Colonic mucosa (tissue), 4 donors: ENCODE data around the gene XXYLT1. TPM values are rescaled to one million over a fixed set of nuclear protein-coding genes. Genes with fewer than 3 reads are reported as not detected.

Experiments used
- DNase-seq: peaks from one replicate; pipeline ENCODE4 v3.0.0-alpha.2; 2020
- H3K27ac ChIP-seq: fragments of 200-600 bp; one replicate; pipeline ENCODE4 v1.8.0; 2021
- H3K27me3 ChIP-seq: fragments of 200-600 bp; one replicate; pipeline ENCODE4 v1.8.0; 2021
- H3K36me3 ChIP-seq: fragments of 200-600 bp; one replicate; pipeline ENCODE4 v1.8.0; 2021
- H3K4me1 ChIP-seq: fragments of 200-600 bp; one replicate; pipeline ENCODE4 v1.8.0; 2021; ENCODE audit warnings: mild to moderate bottlenecking
- H3K4me3 ChIP-seq: fragments of 200-600 bp; one replicate; pipeline ENCODE4 v1.8.0; 2021
- H3K9ac ChIP-seq, 2 donors: one replicate each; pipeline ENCODE4 v1.7.0; 2013; ENCODE audit warnings: control low read depth in 2 of 2, low read depth in 2 of 2, low read length in 2 of 2
- H3K9me3 ChIP-seq: fragments of 200-600 bp; one replicate; pipeline ENCODE4 v1.8.0; 2021
- intact Hi-C: fragments of 100-400 bp; cut with DNase I; formaldehyde crosslinking; loops from one replicate; pipeline ENCODE4 v1.14.1; 2022
- total RNA-seq, 2 donors: library from RNA; stranded (reverse); fragmentation: NEBNext Ultra II Directional in 1 of 2; extraction: Animal tissue kit (Norgen Biotek cat#: 25700) in 1 of 2; gene quantifications; one replicate each; pipeline ENCODE4 v1.2.1, GENCODE V29; 2021
- TF ChIP-seq, protein P1 (sequence below): fragments of 200-600 bp; IDR thresholded peaks from one replicate; pipeline ENCODE4 v1.8.0; 2022; ENCODE audit warnings: antibody characterized with exemption, mild to moderate bottlenecking
- donor health status: healthy.
- donor health status: DM: no; HTN: no; CAD: no.
- donor health status: DM: no; HTN: no; CAD: no.

The XXYLT1 gene
- total RNA-seq, 2 donors from 2014 or later = 8.3 to 10.9 TPM

DNA sequence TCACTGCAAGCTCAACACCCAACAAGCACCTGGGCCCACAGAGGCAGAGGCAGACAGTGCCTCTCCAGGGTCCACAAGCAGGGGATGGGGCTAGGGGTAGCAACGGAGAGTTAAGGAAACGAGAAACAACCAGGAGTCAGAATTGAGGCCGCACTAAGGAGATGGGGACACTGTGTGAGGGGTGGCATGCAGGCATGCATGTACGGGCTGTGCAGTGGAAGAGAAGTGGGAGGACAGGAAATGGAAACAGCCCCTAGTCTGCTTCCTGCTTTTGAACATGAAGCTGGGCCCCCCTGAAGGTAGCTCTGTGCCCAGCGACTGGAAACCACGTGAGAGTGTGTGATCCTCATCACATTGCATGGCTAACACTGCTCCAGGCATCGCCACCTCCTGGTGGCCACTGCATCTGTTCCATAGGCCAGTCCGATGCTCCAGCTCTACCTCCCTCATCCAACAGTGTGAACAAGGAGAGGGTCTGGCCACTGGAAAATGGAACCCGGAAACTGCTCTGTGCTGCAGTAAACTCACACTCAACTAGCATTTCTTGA, 44.0 kb downstream of the XXYLT1 start:
- intact Hi-C loops = no loop called here
- DNase-seq = peak; percentile 17
- H3K36me3 ChIP-seq = no peaks in the 10 kb centered on the region
- H3K4me1 ChIP-seq = no peaks in the 10 kb centered on the region
- TF ChIP-seq, protein P1, sequence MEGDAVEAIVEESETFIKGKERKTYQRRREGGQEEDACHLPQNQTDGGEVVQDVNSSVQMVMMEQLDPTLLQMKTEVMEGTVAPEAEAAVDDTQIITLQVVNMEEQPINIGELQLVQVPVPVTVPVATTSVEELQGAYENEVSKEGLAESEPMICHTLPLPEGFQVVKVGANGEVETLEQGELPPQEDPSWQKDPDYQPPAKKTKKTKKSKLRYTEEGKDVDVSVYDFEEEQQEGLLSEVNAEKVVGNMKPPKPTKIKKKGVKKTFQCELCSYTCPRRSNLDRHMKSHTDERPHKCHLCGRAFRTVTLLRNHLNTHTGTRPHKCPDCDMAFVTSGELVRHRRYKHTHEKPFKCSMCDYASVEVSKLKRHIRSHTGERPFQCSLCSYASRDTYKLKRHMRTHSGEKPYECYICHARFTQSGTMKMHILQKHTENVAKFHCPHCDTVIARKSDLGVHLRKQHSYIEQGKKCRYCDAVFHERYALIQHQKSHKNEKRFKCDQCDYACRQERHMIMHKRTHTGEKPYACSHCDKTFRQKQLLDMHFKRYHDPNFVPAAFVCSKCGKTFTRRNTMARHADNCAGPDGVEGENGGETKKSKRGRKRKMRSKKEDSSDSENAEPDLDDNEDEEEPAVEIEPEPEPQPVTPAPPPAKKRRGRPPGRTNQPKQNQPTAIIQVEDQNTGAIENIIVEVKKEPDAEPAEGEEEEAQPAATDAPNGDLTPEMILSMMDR = no peak
- H3K9ac ChIP-seq = no peak overlapping the region
- H3K27me3 ChIP-seq = no peaks in the 10 kb centered on the region
- no peak overlapping the region for H3K27ac ChIP-seq
- H3K9me3 ChIP-seq = no peaks in the 10 kb centered on the region
- H3K4me3 ChIP-seq = no peak overlapping the region

DNA sequence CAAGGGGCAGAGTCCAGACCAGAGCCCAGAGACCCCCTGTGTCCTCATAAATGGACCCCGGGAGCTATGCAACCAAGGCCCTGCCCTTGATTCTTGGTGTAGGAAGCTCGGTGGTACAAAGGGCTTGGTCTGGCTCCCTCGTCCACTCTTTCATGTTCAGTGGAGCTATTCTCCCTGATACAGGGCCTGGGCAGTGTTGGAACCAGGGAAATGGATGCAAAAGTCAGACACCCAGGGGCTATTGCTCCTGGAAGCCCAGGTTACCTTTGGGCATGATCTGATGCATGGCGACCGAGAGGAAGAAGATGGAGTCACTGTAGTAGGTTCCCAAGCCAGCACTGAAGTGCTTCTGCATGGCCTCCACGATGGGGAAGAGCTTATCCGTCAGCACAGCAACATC, 44.5 kb downstream of the XXYLT1 start:
- no peak for DNase-seq
- H3K9ac ChIP-seq = no peak overlapping the region
- H3K4me1 ChIP-seq = no peaks in the 10 kb centered on the region
- intact Hi-C loops = no loop called here
- H3K9me3 ChIP-seq = no peaks in the 10 kb centered on the region
- H3K27me3 ChIP-seq = no peaks in the 10 kb centered on the region
- H3K27ac ChIP-seq = no peak overlapping the region
- no peaks in the 10 kb centered on the region for H3K36me3 ChIP-seq
- no peak overlapping the region for H3K4me3 ChIP-seq
- TF ChIP-seq, protein P1 = no peak

DNA sequence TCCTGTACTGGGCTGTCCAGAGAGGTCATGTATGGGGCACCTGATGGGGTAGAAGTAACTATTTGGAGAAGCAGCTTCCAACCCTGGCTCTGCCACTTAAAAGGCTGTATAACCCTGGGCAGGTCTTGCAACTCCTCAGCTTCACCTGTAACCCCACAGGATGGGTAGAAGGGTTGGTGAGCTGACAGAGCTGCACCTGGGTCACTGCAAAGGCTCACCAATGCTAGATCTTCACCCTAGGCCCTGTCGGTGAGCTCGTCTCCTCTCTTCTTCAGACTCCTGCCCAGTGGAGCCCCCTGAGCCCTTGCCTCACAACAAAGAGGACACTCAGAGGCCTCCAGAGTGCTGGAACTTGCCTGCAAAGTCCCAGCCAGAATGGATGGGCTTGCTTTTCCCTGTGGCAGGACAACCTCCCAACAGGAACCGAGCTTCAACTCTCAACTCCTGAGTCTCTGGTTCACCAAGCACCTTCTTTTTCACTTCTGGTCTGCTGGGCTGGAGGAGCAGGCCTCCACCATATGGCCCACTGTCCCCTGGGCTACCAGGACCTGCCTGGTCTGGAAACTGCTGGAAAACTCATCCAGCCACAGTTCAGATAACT, 45.9 kb downstream of the XXYLT1 start:
- Histone ChIP-seq H3K9me3 (no peaks in the 10 kb centered on the region), H3K27me3 (no peaks in the 10 kb centered on the region), H3K4me3 (no peak overlapping the region), H3K4me1 (no peaks in the 10 kb centered on the region), H3K27ac (no peak overlapping the region), H3K9ac (no peak overlapping the region), H3K36me3 (no peaks in the 10 kb centered on the region)
- intact Hi-C loops = no loop called here
- DNase-seq = no peak
- TF ChIP-seq, protein P1 = no peak

DNA sequence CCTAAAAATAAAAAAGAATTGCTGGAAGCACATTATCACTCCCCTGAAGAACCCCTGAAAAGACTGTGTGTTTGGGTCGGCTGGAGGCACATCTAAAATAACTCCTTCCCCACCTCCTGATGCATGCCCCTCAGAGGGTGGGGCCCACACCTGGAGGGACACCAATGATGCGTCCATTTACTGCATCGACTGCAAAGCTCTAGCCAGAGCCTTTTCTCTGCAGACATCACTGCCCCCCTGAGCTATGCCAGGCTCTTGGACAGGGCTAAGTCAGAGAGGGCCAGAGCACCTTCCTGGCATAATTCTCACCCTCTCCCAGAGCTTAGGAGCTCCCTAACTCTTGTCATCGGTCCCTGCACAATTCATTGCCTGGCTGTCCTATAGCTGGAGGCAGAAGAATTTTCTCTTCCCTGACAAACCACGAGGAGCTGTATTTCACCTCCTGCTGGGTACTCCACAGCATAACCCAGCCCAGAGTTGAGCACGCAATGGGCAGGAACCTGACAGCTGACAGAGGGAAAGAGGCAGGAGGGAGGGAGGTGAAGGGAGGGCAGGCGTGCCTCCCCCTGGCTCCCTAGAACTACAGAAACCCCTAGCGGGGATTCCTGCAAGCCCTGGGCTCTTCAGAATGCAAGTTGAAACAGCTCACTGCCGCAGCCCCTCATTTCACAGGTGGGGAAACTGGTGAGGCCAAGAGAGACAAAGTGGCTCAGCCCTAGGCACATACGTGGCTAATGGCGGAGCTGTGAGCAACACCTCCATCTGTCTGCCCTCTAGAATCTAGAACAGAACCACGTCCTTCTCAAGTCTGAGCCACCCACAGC, 46.6 kb downstream of the XXYLT1 start:
- intact Hi-C loops = no loop called here
- no peaks in the 10 kb centered on the region for H3K27me3 ChIP-seq
- no peaks in the 10 kb centered on the region for H3K9me3 ChIP-seq
- H3K36me3 ChIP-seq = no peaks in the 10 kb centered on the region
- H3K4me3 ChIP-seq = no peak overlapping the region
- no peak for DNase-seq
- H3K4me1 ChIP-seq = no peaks in the 10 kb centered on the region
- no peak overlapping the region for H3K9ac ChIP-seq
- TF ChIP-seq, protein P1 = no peak
- no peak overlapping the region for H3K27ac ChIP-seq

DNA sequence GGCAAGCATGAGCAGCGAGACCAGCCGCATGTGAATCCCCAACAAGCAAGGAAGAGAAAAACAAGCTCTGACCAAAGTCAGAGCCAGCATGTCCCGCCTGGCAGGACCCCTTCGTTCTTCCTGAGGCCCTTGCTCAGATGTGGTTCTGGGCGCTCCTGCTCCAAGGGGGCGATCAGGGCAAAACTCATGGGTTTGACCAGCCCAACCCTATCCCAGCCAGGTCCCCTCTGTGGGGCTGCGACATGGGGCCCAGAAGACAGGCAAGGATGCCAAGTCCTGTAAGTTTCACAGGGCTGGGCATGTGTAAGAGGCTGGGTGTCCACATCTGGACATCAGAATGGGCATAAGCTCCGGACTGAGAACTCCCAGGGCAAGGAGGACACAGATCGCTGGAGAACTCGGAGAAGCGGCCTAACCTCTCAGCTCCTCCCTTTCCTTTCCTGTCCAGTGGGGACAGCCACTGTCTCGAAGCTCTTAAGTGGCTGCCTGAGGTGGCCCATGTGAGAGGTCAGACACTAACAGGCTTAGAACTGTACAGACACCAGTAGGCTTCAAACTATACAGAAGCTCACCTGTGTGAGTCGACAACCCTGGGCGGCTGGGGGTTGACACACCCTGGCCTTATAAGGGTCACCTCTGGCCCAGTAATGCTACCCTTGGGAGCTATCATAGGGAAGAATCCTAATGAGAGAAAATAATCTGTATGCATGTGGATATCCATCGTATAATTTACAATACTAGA, 48.9 kb downstream of the XXYLT1 start:
- no peak overlapping the region for H3K9ac ChIP-seq
- H3K27ac ChIP-seq = no peak overlapping the region
- TF ChIP-seq, protein P1 = no peak
- H3K9me3 ChIP-seq = no peaks in the 10 kb centered on the region
- no peaks in the 10 kb centered on the region for H3K27me3 ChIP-seq
- no peak for DNase-seq
- intact Hi-C loops = no loop called here
- H3K4me3 ChIP-seq = no peak overlapping the region
- no peaks in the 10 kb centered on the region for H3K36me3 ChIP-seq
- H3K4me1 ChIP-seq = no peaks in the 10 kb centered on the region
